NCI-H345 treated with DMSO at 0.1 percent for 48 hours (cell line): ENCODE results near the gene EML5.

Experiments used
- DNase-seq: peaks from one replicate; lab custom pipeline; 2025; ENCODE audit not compliant: unreplicated experiment; lab: John Stamatoyannopoulos, UW

EML5 gene

GRCh38 chr14:88727057-88727456 lies 65.7 kb downstream of the EML5 start:
- DNase-seq, result no peak

- no peak for DNase-seq
Measured at GRCh38 chr14:88710709-88711108, 82.0 kb downstream of the EML5 start.

GRCh38 chr14:88707088-88707487 lies 85.7 kb downstream of the EML5 start:
- no peak for DNase-seq

- no peak for DNase-seq
Measured at GRCh38 chr14:88706425-88706824, 86.3 kb downstream of the EML5 start.

GRCh38 chr14:88698651-88699050 lies 94.1 kb downstream of the EML5 start:
- no peak for DNase-seq

- DNase-seq, result no peak
Measured at GRCh38 chr14:88695870-88696269, 96.9 kb downstream of the EML5 start.

- no peak for DNase-seq
Measured at GRCh38 chr14:88688386-88688785, 104.4 kb downstream of the EML5 start.

- no peak for DNase-seq
Measured at GRCh38 chr14:88683119-88683518, 109.6 kb downstream of the EML5 start.

- DNase-seq, result no peak
Measured at GRCh38 chr14:88682495-88683114, 110.1 kb downstream of the EML5 start.

GRCh38 chr14:88681755-88682494 lies 110.8 kb downstream of the EML5 start:
- DNase-seq, result no peak

- DNase-seq, result no peak
Measured at GRCh38 chr14:88669346-88669745, 123.4 kb downstream of the EML5 start.

- DNase-seq, result no peak
Measured at GRCh38 chr14:88668448-88669116, 124.2 kb downstream of the EML5 start.

GRCh38 chr14:88667555-88668273 lies 125.0 kb downstream of the EML5 start:
- DNase-seq, result peak; percentile 69

- no peak for DNase-seq
Measured at GRCh38 chr14:88660056-88660455, 132.7 kb downstream of the EML5 start.

- DNase-seq, result no peak
Measured at GRCh38 chr14:88639221-88639620, 153.5 kb downstream of the EML5 start.

- DNase-seq, result no peak
Measured at GRCh38 chr14:88632512-88632911, 160.2 kb downstream of the EML5 start.

- no peak for DNase-seq
Measured at GRCh38 chr14:88631091-88631490, 161.7 kb downstream of the EML5 start.

- no peak for DNase-seq
Measured at GRCh38 chr14:88630565-88630964, 162.2 kb downstream of the EML5 start.

- DNase-seq, result no peak
Measured at GRCh38 chr14:88628462-88628861, 164.3 kb downstream of the EML5 start.

- DNase-seq, result no peak
Measured at GRCh38 chr14:88628033-88628432, 164.7 kb downstream of the EML5 start.

GRCh38 chr14:88625671-88626070 lies 167.1 kb downstream of the EML5 start:
- no peak for DNase-seq

- DNase-seq, result no peak
Measured at GRCh38 chr14:88621100-88621499, 171.7 kb downstream of the EML5 start.
